DOHH2 (cell line): ENCODE results near the gene JRKL.

Experiments used
- H3F3A ChIP-seq: fragments of 200-600 bp; sonication (generic), shearing (Covaris generic); 2 replicates; pipeline ENCODE4 v1.6.0; 2016; ENCODE audit warnings: antibody characterized with exemption, mild to moderate bottlenecking; ENCODE audit not compliant: control insufficient read depth, insufficient read depth
- H3K27ac ChIP-seq: fragments of 200-600 bp; sonication (generic); 2 replicates; pipeline ENCODE4 v1.5.1; 2014; ENCODE audit warnings: low read depth, mild to moderate bottlenecking, low read length, moderate library complexity
- H3K27me3 ChIP-seq: fragments of 200-600 bp; sonication (generic); 2 replicates; pipeline ENCODE4 v1.6.1; 2014; ENCODE audit warnings: mild to moderate bottlenecking, low read length, mixed read lengths; ENCODE audit not compliant: control insufficient read depth
- H3K36me3 ChIP-seq: fragments of 200-600 bp; sonication (generic); 2 replicates; pipeline ENCODE4 v1.6.1; 2014; ENCODE audit warnings: mild to moderate bottlenecking, low read length, moderate library complexity, mixed read lengths; ENCODE audit not compliant: control insufficient read depth
- H3K4me1 ChIP-seq: fragments of 200-600 bp; sonication (generic); 2 replicates; pipeline ENCODE4 v1.6.1; 2014; ENCODE audit warnings: mild to moderate bottlenecking, low read length, mixed read lengths; ENCODE audit not compliant: control insufficient read depth
- H3K4me2 ChIP-seq: fragments of 200-600 bp; sonication (generic); 2 replicates; pipeline ENCODE4 v1.6.0; 2014; ENCODE audit warnings: mild to moderate bottlenecking, low read length, moderate library complexity
- H3K4me3 ChIP-seq: fragments of 200-600 bp; sonication (generic); 2 replicates; pipeline ENCODE4 v1.5.1; 2014; ENCODE audit warnings: mild to moderate bottlenecking, low read length, mixed read lengths
- H3K79me2 ChIP-seq: fragments of 200-600 bp; sonication (generic); 2 replicates; pipeline ENCODE4 v1.6.1; 2014; ENCODE audit warnings: mild to moderate bottlenecking, low read length, mixed read lengths; ENCODE audit not compliant: control insufficient read depth
- H3K9me2 ChIP-seq: fragments of 200-600 bp; sonication (generic); replicated peaks from 2 replicates; pipeline ENCODE4 v1.6.1; 2014; ENCODE audit warnings: mild to moderate bottlenecking, low read length, mixed read lengths; ENCODE audit not compliant: control insufficient read depth
- H3K9me3 ChIP-seq: fragments of 200-600 bp; sonication (generic); 2 replicates; pipeline ENCODE4 v1.6.1; 2014; ENCODE audit warnings: antibody characterized with exemption, low read length, mixed read lengths; ENCODE audit not compliant: control insufficient read depth, insufficient read depth
- H4K20me1 ChIP-seq: fragments of 200-600 bp; sonication (generic); 2 replicates; pipeline ENCODE4 v1.6.0; 2014; ENCODE audit warnings: low read depth, mild to moderate bottlenecking, antibody characterized with exemption, low read length, moderate library complexity; ENCODE audit not compliant: control insufficient read depth, insufficient read depth
- EZH2phosphoT487 ChIP-seq: fragments of 200-600 bp; sonication (generic); IDR thresholded peaks from 2 replicates; pipeline ENCODE4 v1.6.1; 2017; ENCODE audit warnings: borderline replicate concordance, mild to moderate bottlenecking, antibody characterized with exemption, low read length, moderate library complexity, mixed read lengths
- TF ChIP-seq, protein P1 (sequence below): fragments of 200-600 bp; sonication (generic); IDR thresholded peaks from one replicate; pipeline ENCODE4 v1.5.1; 2014; ENCODE audit warnings: antibody characterized with exemption, mild to moderate bottlenecking, low read depth, low read length; ENCODE audit not compliant: poor library complexity, severe bottlenecking

The JRKL gene

GRCh38 chr11:96357794-96358193 lies 32.0 kb upstream of the JRKL start:
- no peaks in the 10 kb centered on the region for H4K20me1 ChIP-seq
- H3K9me3 ChIP-seq = no peaks in the 10 kb centered on the region
- H3K79me2 ChIP-seq = no peaks in the 10 kb centered on the region
- H3K36me3 ChIP-seq = peaks cover 27% of the 10 kb centered on the region
- H3K4me2 ChIP-seq = no peak overlapping the region
- H3K4me3 ChIP-seq = no peak overlapping the region
- H3K27ac ChIP-seq = no peak overlapping the region
- no peaks in the 10 kb centered on the region for H3K9me2 ChIP-seq
- H3K4me1 ChIP-seq = no peaks in the 10 kb centered on the region
- no peaks in the 10 kb centered on the region for H3K27me3 ChIP-seq
- H3F3A ChIP-seq = no peaks in the 10 kb centered on the region
- TF ChIP-seq, protein P1, sequence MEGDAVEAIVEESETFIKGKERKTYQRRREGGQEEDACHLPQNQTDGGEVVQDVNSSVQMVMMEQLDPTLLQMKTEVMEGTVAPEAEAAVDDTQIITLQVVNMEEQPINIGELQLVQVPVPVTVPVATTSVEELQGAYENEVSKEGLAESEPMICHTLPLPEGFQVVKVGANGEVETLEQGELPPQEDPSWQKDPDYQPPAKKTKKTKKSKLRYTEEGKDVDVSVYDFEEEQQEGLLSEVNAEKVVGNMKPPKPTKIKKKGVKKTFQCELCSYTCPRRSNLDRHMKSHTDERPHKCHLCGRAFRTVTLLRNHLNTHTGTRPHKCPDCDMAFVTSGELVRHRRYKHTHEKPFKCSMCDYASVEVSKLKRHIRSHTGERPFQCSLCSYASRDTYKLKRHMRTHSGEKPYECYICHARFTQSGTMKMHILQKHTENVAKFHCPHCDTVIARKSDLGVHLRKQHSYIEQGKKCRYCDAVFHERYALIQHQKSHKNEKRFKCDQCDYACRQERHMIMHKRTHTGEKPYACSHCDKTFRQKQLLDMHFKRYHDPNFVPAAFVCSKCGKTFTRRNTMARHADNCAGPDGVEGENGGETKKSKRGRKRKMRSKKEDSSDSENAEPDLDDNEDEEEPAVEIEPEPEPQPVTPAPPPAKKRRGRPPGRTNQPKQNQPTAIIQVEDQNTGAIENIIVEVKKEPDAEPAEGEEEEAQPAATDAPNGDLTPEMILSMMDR = no peak
- no peak for TF ChIP-seq EZH2phosphoT487

DNA sequence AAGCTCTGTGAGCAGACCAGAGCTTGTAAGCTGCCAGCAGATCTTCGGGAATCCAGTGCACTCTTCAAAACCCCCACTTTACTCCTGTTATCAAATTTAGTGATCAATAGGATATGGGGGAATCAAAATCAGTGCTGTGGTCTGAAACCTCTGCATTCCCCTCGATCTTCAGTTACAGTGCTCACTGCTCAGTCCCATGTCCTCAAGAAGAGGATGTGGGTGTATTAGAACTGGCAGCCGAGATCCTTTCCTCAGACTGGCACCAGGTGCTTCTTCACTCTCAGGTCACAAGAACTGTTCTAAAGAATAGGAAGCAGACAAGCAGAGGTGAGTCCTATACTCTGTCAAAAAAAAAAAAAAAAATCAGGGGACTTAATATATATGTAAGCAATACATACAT lies 31.5 kb upstream of the JRKL start:
- no peaks in the 10 kb centered on the region for H3K27me3 ChIP-seq
- no peaks in the 10 kb centered on the region for H3F3A ChIP-seq
- H3K9me2 ChIP-seq = no peaks in the 10 kb centered on the region
- no peaks in the 10 kb centered on the region for H3K79me2 ChIP-seq
- TF ChIP-seq EZH2phosphoT487 = no peak
- TF ChIP-seq, protein P1 = no peak
- H3K36me3 ChIP-seq = peaks cover 27% of the 10 kb centered on the region
- H4K20me1 ChIP-seq = no peaks in the 10 kb centered on the region
- H3K4me3 ChIP-seq = no peak overlapping the region
- H3K9me3 ChIP-seq = no peaks in the 10 kb centered on the region
- H3K27ac ChIP-seq = no peak overlapping the region
- no peak overlapping the region for H3K4me2 ChIP-seq
- H3K4me1 ChIP-seq = no peaks in the 10 kb centered on the region

GRCh38 chr11:96361778-96362177 lies 28.0 kb upstream of the JRKL start:
- TF ChIP-seq, protein P1 = no peak
- no peak for TF ChIP-seq EZH2phosphoT487
- no peaks in the 10 kb centered on the region for H3K9me2 ChIP-seq
- H3K27me3 ChIP-seq = no peaks in the 10 kb centered on the region
- H3K79me2 ChIP-seq = no peaks in the 10 kb centered on the region
- no peaks in the 10 kb centered on the region for H3K9me3 ChIP-seq
- no peak overlapping the region for H3K27ac ChIP-seq
- H3K4me2 ChIP-seq = no peak overlapping the region
- H3K4me3 ChIP-seq = no peak overlapping the region
- H4K20me1 ChIP-seq = no peaks in the 10 kb centered on the region
- no peaks in the 10 kb centered on the region for H3F3A ChIP-seq
- H3K4me1 ChIP-seq = peaks cover under 1% of the 10 kb centered on the region; the same call in 1 of the 2 replicates
- H3K36me3 ChIP-seq = peaks cover 21% of the 10 kb centered on the region
